ENCODE results near the gene PER3.

Gene PER3

GRCh38 chr1:7783826-7784491, at the start of gene PER3:
Gene PER3 (plus strand): TSS chr1:7784291. CDS start chr1:7784878, 587 bp downstream.
- DNase-seq = peak; percentile 96

GRCh38 chr1:7738044-7738443, 46.0 kb upstream of the PER3 start:
- no peak for DNase-seq

- DNase-seq = no peak
Observed at GRCh38 chr1:7743346-7743745, 40.7 kb upstream of the PER3 start.

- no peak for DNase-seq
Observed at GRCh38 chr1:7744882-7745281, 39.2 kb upstream of the PER3 start.

GRCh38 chr1:7745783-7746182, 38.3 kb upstream of the PER3 start:
- DNase-seq = no peak

GRCh38 chr1:7747605-7748004, 36.5 kb upstream of the PER3 start:
- no peak for DNase-seq

- no peak for DNase-seq
Observed at GRCh38 chr1:7749126-7749525, 35.0 kb upstream of the PER3 start.

- DNase-seq = no peak
Observed at GRCh38 chr1:7751174-7751573, 32.9 kb upstream of the PER3 start.

- DNase-seq = peak; percentile 67
Observed at GRCh38 chr1:7752512-7753417, 31.3 kb upstream of the PER3 start.

GRCh38 chr1:7753641-7754040, 30.4 kb upstream of the PER3 start:
- no peak for DNase-seq

- DNase-seq = no peak
Observed at GRCh38 chr1:7754234-7754633, 29.9 kb upstream of the PER3 start.

- DNase-seq = no peak
Observed at GRCh38 chr1:7755448-7755847, 28.6 kb upstream of the PER3 start.

- DNase-seq = peak; percentile 5
Observed at GRCh38 chr1:7760245-7760644, 23.8 kb upstream of the PER3 start.

GRCh38 chr1:7761103-7761502, 23.0 kb upstream of the PER3 start:
- no peak for DNase-seq

- DNase-seq = no peak
Observed at GRCh38 chr1:7767176-7767575, 16.9 kb upstream of the PER3 start.

- DNase-seq = no peak
Observed at GRCh38 chr1:7768583-7768982, 15.5 kb upstream of the PER3 start.

GRCh38 chr1:7769673-7770412, 14.2 kb upstream of the PER3 start:
- DNase-seq = no peak

GRCh38 chr1:7770669-7770996, 13.5 kb upstream of the PER3 start:
- no peak for DNase-seq

- DNase-seq = peak; percentile 78
Observed at GRCh38 chr1:7770997-7771822, 12.9 kb upstream of the PER3 start, which contains the start of gene VAMP3. Gene VAMP3 (plus strand): TSS chr1:7771296. CDS start chr1:7771384, 88 bp downstream.

GRCh38 chr1:7771823-7772299, 12.2 kb upstream of the PER3 start:
- no peak for DNase-seq

- no peak for DNase-seq
Observed at GRCh38 chr1:7777591-7777990, 6.5 kb upstream of the PER3 start.

- DNase-seq = no peak
Observed at GRCh38 chr1:7778133-7778628, 5.9 kb upstream of the PER3 start.
